HepG2 (cell line): Measurements from ENCODE around the gene TEX19. TPM values are rescaled to one million over a fixed set of nuclear protein-coding genes. Genes with fewer than 3 reads are reported as not detected.

ENCODE experiments used
- BRCA1 ChIP-seq: sonication (generic); formaldehyde crosslinking; IDR thresholded peaks from 2 replicates; pipeline ENCODE4 v1.4.0; 2020; ENCODE audit warnings: missing genetic modification reagents
- DZIP1 ChIP-seq: sonication (generic); formaldehyde crosslinking; IDR thresholded peaks from 2 replicates; pipeline ENCODE4 v1.5.0; 2020; ENCODE audit warnings: mild to moderate bottlenecking, missing genetic modification reagents
- ELF4 ChIP-seq: sonication (generic); formaldehyde crosslinking; IDR thresholded peaks from 2 replicates; pipeline ENCODE4 v1.5.0; 2020; ENCODE audit warnings: missing genetic modification reagents, mild to moderate bottlenecking, moderate library complexity, borderline replicate concordance
- FOXC1 ChIP-seq: sonication (generic); formaldehyde crosslinking; IDR thresholded peaks from 2 replicates; pipeline ENCODE4 v1.8.0; 2022; ENCODE audit warnings: mild to moderate bottlenecking, missing genetic modification reagents, borderline replicate concordance
- FOXM1 ChIP-seq: sonication (generic); formaldehyde crosslinking; IDR thresholded peaks from 2 replicates; pipeline ENCODE4 v1.5.0; 2020; ENCODE audit warnings: missing genetic modification reagents
- HDAC2 ChIP-seq: sonication (generic); formaldehyde crosslinking; IDR thresholded peaks from 2 replicates; pipeline ENCODE4 v1.4.0; 2020; ENCODE audit warnings: missing genetic modification reagents
- MXI1 ChIP-seq: IDR thresholded peaks from 3 replicates; pipeline ENCODE4 v1.6.1; 2012; ENCODE audit warnings: low read depth, low read length, inconsistent platforms, borderline replicate concordance
- NCOA1 ChIP-seq: sonication (generic); formaldehyde crosslinking; IDR thresholded peaks from 2 replicates; pipeline ENCODE4 v1.9.0; 2021; ENCODE audit warnings: missing genetic modification reagents
- NR2F1 ChIP-seq, 2 experiments: fragments of 450-650 bp in 1 of 2; formaldehyde crosslinking in 1 of 2; IDR thresholded peaks; 2 replicates each; pipeline versions ENCODE4 v1.5.0 to v1.6.1; 2016 to 2020; ENCODE audit warnings: mild to moderate bottlenecking in 1 of 2, missing compliant biosample characterization in 1 of 2, missing genetic modification reagents in 1 of 2, moderate library complexity in 1 of 2
- PHF8 ChIP-seq: sonication (generic); formaldehyde crosslinking; IDR thresholded peaks from 2 replicates; pipeline ENCODE4 v1.5.0; 2020; ENCODE audit warnings: missing genetic modification reagents
- SMARCC2 ChIP-seq: fragments of 450-650 bp; IDR thresholded peaks from 2 replicates; pipeline ENCODE4 v1.6.1; 2017; ENCODE audit warnings: antibody characterized with exemption, mild to moderate bottlenecking
- ZBTB44 ChIP-seq: sonication (generic); formaldehyde crosslinking; IDR thresholded peaks from 2 replicates; pipeline ENCODE4 v1.4.0; 2020; ENCODE audit warnings: missing genetic modification reagents
- ZNF160 ChIP-seq: sonication (generic); formaldehyde crosslinking; IDR thresholded peaks from 2 replicates; pipeline ENCODE4 v1.8.0; 2022; ENCODE audit warnings: mild to moderate bottlenecking, inconsistent platforms, missing genetic modification reagents
- ZNF224 ChIP-seq: sonication (generic); formaldehyde crosslinking; IDR thresholded peaks from 2 replicates; pipeline ENCODE4 v1.5.0; 2020; ENCODE audit warnings: mild to moderate bottlenecking, missing genetic modification reagents
- ZNF543 ChIP-seq: sonication (generic); formaldehyde crosslinking; IDR thresholded peaks from 2 replicates; pipeline ENCODE4 v1.4.0; 2020; ENCODE audit warnings: mild to moderate bottlenecking, missing genetic modification reagents
- ZNF614 ChIP-seq: IDR thresholded peaks from 2 replicates; pipeline ENCODE4 v1.6.1; 2018; ENCODE audit warnings: missing biosample characterization, missing genetic modification reagents, inconsistent platforms, borderline replicate concordance
- ZNF644 ChIP-seq: IDR thresholded peaks from 2 replicates; pipeline ENCODE4 v1.6.1; 2016; ENCODE audit warnings: low read depth
- ZNF768 ChIP-seq: sonication (generic); formaldehyde crosslinking; IDR thresholded peaks from 2 replicates; pipeline ENCODE4 v1.4.0; 2020; ENCODE audit warnings: missing genetic modification reagents
- polyA plus RNA-seq, 8 experiments: library from polyadenylated mRNA; depleted of rRNA in 3 of 8; stranded (reverse) in 7 of 8; unstranded in 1 of 8; fragments of >200 nt; fragmentation: Illumina TruSeq in 4 of 8; extraction: Trizol in 4 of 8; gene quantifications; 2 replicates each; pipeline versions ENCODE4 v1.2.1 to v1.2.3, GENCODE V29; 2011 to 2016; ENCODE audit warnings: low read depth in 4 of 8, missing spikeins in 1 of 8, mixed read lengths in 1 of 8; ENCODE audit not compliant: insufficient read depth in 1 of 8
- total RNA-seq, 5 experiments: library from RNA; depleted of rRNA; stranded (reverse); fragments of >200 nt; fragmentation: Illumina TruSeq; extraction: Trizol; gene quantifications; 2 replicates each; pipeline ENCODE4 v1.2.3, GENCODE V29; 2016; ENCODE audit warnings: low read depth in 1 of 5
- TF ChIP-seq, protein P1 (sequence below): sonication (generic); formaldehyde crosslinking; IDR thresholded peaks from 2 replicates; pipeline ENCODE4 v1.4.0; 2020; ENCODE audit warnings: missing genetic modification reagents, low read depth, mild to moderate bottlenecking, borderline replicate concordance
- TF ChIP-seq, protein P2 (sequence below): sonication (generic); formaldehyde crosslinking; IDR thresholded peaks from 2 replicates; pipeline ENCODE4 v1.9.0; 2021; ENCODE audit warnings: missing genetic modification reagents, borderline replicate concordance
- TF ChIP-seq, protein P3 (sequence below): sonication (generic); formaldehyde crosslinking; IDR thresholded peaks from 2 replicates; pipeline ENCODE4 v1.5.0; 2020; ENCODE audit warnings: missing genetic modification reagents

TEX19 gene
- total and polyA plus RNA-seq, 2 of the 13 experiments (the other 11 are each of a cell fraction or from before 2014, with no cell fraction given), result 1.3 to 6.0 TPM

GRCh38 chr17:82388223-82388921 lies 29.3 kb downstream of the TEX19 start (continued):
- TF ChIP-seq, protein P1, sequence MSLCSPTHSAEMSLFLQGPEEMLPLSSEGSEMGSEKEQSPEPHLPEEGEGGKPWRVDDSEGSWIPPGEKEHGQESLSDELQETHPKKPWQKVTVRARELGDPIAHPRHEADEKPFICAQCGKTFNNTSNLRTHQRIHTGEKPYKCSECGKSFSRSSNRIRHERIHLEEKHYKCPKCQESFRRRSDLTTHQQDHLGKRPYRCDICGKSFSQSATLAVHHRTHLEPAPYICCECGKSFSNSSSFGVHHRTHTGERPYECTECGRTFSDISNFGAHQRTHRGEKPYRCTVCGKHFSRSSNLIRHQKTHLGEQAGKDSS (CRISPR knock-in tag), result no peak
- TF ChIP-seq ZNF224 (CRISPR knock-in tag) (no peak), MXI1 (peak; percentile 87), SMARCC2 (no peak), FOXC1 (CRISPR knock-in tag) (no peak), HDAC2 (CRISPR knock-in tag) (peak; percentile 78; the same call in 1 of the 2 replicates), NR2F1 (CRISPR knock-in tag; IDR thresholded peaks at IDR 0.05) (no peak), PHF8 (CRISPR knock-in tag) (no peak; the same call in 1 of the 2 replicates), ELF4 (CRISPR knock-in tag) (no peak), DZIP1 (CRISPR knock-in tag) (no peak), FOXM1 (CRISPR knock-in tag) (no peak), ZNF543 (CRISPR knock-in tag) (0 out of 2 replicates have a peak, but pooled peaks have one; percentile 9), ZNF614 (CRISPR knock-in tag) (peak; percentile 75), ZBTB44 (CRISPR knock-in tag) (no peak; the same call in 1 of the 2 replicates), ZNF160 (CRISPR knock-in tag) (peak; percentile 24; the same call in 1 of the 2 replicates), ZNF768 (CRISPR knock-in tag) (peak; percentile 77), ZNF644 (CRISPR knock-in tag) (no peak), NCOA1 (CRISPR knock-in tag) (no peak), BRCA1 (CRISPR knock-in tag) (no peak)
- TF ChIP-seq, protein P2, sequence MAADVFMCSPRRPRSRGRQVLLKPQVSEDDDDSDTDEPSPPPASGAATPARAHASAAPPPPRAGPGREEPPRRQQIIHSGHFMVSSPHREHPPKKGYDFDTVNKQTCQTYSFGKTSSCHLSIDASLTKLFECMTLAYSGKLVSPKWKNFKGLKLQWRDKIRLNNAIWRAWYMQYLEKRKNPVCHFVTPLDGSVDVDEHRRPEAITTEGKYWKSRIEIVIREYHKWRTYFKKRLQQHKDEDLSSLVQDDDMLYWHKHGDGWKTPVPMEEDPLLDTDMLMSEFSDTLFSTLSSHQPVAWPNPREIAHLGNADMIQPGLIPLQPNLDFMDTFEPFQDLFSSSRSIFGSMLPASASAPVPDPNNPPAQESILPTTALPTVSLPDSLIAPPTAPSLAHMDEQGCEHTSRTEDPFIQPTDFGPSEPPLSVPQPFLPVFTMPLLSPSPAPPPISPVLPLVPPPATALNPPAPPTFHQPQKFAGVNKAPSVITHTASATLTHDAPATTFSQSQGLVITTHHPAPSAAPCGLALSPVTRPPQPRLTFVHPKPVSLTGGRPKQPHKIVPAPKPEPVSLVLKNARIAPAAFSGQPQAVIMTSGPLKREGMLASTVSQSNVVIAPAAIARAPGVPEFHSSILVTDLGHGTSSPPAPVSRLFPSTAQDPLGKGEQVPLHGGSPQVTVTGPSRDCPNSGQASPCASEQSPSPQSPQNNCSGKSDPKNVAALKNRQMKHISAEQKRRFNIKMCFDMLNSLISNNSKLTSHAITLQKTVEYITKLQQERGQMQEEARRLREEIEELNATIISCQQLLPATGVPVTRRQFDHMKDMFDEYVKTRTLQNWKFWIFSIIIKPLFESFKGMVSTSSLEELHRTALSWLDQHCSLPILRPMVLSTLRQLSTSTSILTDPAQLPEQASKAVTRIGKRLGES (CRISPR knock-in tag), result no peak
- TF ChIP-seq, protein P3, sequence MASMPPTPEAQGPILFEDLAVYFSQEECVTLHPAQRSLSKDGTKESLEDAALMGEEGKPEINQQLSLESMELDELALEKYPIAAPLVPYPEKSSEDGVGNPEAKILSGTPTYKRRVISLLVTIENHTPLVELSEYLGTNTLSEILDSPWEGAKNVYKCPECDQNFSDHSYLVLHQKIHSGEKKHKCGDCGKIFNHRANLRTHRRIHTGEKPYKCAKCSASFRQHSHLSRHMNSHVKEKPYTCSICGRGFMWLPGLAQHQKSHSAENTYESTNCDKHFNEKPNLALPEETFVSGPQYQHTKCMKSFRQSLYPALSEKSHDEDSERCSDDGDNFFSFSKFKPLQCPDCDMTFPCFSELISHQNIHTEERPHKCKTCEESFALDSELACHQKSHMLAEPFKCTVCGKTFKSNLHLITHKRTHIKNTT, result no peak
